GM23338 (cell line): ENCODE measurements around the gene USH2A. TPM values are rescaled to one million over a fixed set of nuclear protein-coding genes. Genes with fewer than 3 reads are reported as not detected.

Experiments used
- ATAC-seq: fragments of 200-7000 bp; cut with Tn5 transposase; 3 replicates; pipeline ENCODE4 v1.9.1; 2020
- DNase-seq: peaks from one replicate; pipeline ENCODE4 v3.0.0-alpha.2; 2015; ENCODE audit warnings: low spot score
- H2AFZ ChIP-seq: fragments of 200-600 bp; sonication (generic); 2 replicates; pipeline ENCODE4 v1.8.0; 2016; ENCODE audit warnings: antibody characterized with exemption, mild to moderate bottlenecking, moderate library complexity
- H3F3A ChIP-seq: fragments of 200-600 bp; sonication (generic); replicated peaks from 2 replicates; pipeline ENCODE4 v1.8.0; 2017; ENCODE audit warnings: antibody characterized with exemption, mixed run types, low read depth
- H3K27ac ChIP-seq: fragments of 200-600 bp; sonication (generic); 2 replicates; pipeline ENCODE4 v1.6.1; 2016; ENCODE audit warnings: low read depth
- H3K27me3 ChIP-seq: fragments of 200-600 bp; sonication (generic); 2 replicates; pipeline ENCODE4 v1.8.0; 2016; ENCODE audit warnings: mild to moderate bottlenecking, mixed run types, moderate library complexity; ENCODE audit not compliant: insufficient read depth
- H3K36me3 ChIP-seq: fragments of 200-600 bp; sonication (generic); 2 replicates; pipeline ENCODE4 v1.8.0; 2016; ENCODE audit warnings: mild to moderate bottlenecking; ENCODE audit not compliant: insufficient read depth
- H3K4me1 ChIP-seq: fragments of 200-600 bp; sonication (generic); 2 replicates; pipeline ENCODE4 v1.8.0; 2016; ENCODE audit warnings: mild to moderate bottlenecking, moderate library complexity; ENCODE audit not compliant: insufficient read depth
- H3K4me2 ChIP-seq: fragments of 200-600 bp; sonication (generic); 2 replicates; pipeline ENCODE4 v1.7.1; 2017; ENCODE audit warnings: mixed run types
- H3K4me3 ChIP-seq: fragments of 200-600 bp; sonication (generic); 2 replicates; pipeline ENCODE4 v1.6.1; 2016; ENCODE audit warnings: mixed run types
- H3K79me2 ChIP-seq: fragments of 200-600 bp; sonication (generic); replicated peaks from 2 replicates; pipeline ENCODE4 v1.8.0; 2017; ENCODE audit warnings: mild to moderate bottlenecking; ENCODE audit not compliant: insufficient read depth
- H3K9me2 ChIP-seq: fragments of 200-600 bp; sonication (generic); 2 replicates; pipeline ENCODE4 v1.8.0; 2017; ENCODE audit not compliant: insufficient read depth
- H4K20me1 ChIP-seq: fragments of 200-600 bp; sonication (generic); replicated peaks from 2 replicates; pipeline ENCODE4 v1.8.0; 2017; ENCODE audit warnings: mild to moderate bottlenecking; ENCODE audit not compliant: insufficient read depth
- H3K27ac Mint-ChIP-seq: 2 replicates; pipeline ENCODE4 v1.8.0; 2020; ENCODE audit warnings: inconsistent platforms, mild to moderate bottlenecking, moderate library complexity, mixed read lengths
- H3K27me3 Mint-ChIP-seq: 3 replicates; pipeline ENCODE4 v1.8.0; 2022; ENCODE audit warnings: low read depth, mild to moderate bottlenecking, moderate library complexity, mixed read lengths, inconsistent platforms; ENCODE audit not compliant: insufficient read depth, poor library complexity
- H3K36me3 Mint-ChIP-seq: 3 replicates; pipeline ENCODE4 v1.8.0; 2021; ENCODE audit warnings: low read depth, mild to moderate bottlenecking, inconsistent platforms, moderate library complexity, mixed read lengths
- H3K4me1 Mint-ChIP-seq: 3 replicates; pipeline ENCODE4 v1.8.0; 2020; ENCODE audit warnings: mild to moderate bottlenecking, inconsistent platforms, mixed read lengths
- H3K4me3 Mint-ChIP-seq: 3 replicates; pipeline ENCODE4 v1.8.0; 2021; ENCODE audit warnings: moderate library complexity, mild to moderate bottlenecking, inconsistent platforms, mixed read lengths
- H3K9me3 Mint-ChIP-seq: 3 replicates; pipeline ENCODE4 v1.8.0; 2020; ENCODE audit warnings: moderate library complexity, mild to moderate bottlenecking, inconsistent platforms, mixed read lengths
- CREB1 ChIP-seq: fragments of 250-450 bp; sonication (Bioruptor Pico); IDR thresholded peaks from 2 replicates; pipeline ENCODE4 v1.5.0; 2020; ENCODE audit warnings: low read depth, mild to moderate bottlenecking, moderate library complexity
- CTCF ChIP-seq, 2 experiments: fragments of 200-600 bp in 1 of 2; sonication (generic) in 1 of 2; conservative IDR thresholded peaks; 2 replicates each; pipeline versions ENCODE4 v1.5.1 to v1.6.1; 2016 to 2017; ENCODE audit warnings: antibody characterized with exemption in 2 of 2, low read depth in 2 of 2, mild to moderate bottlenecking in 2 of 2, moderate library complexity in 1 of 2
- EZH2 ChIP-seq: fragments of 200-600 bp; sonication (generic); IDR thresholded peaks from one replicate; pipeline ENCODE4 v1.8.0; 2017; ENCODE audit warnings: antibody characterized with exemption, mild to moderate bottlenecking, low read depth; ENCODE audit not compliant: unreplicated experiment
- EZH2phosphoT487 ChIP-seq: fragments of 200-600 bp; sonication (generic); IDR thresholded peaks from one replicate; pipeline ENCODE4 v1.8.1; 2018; ENCODE audit warnings: antibody characterized with exemption; ENCODE audit not compliant: unreplicated experiment
- JUNB ChIP-seq: IDR thresholded peaks from one replicate; pipeline ENCODE4 v1.6.1; 2016; ENCODE audit warnings: antibody characterized with exemption; ENCODE audit not compliant: unreplicated experiment
- NANOG ChIP-seq: IDR thresholded peaks from 2 replicates; pipeline ENCODE4 v1.6.1; 2016; ENCODE audit warnings: antibody characterized with exemption, borderline replicate concordance
- POLR2AphosphoS5 ChIP-seq: IDR thresholded peaks from 2 replicates; pipeline ENCODE4 v1.6.1; 2016; ENCODE audit warnings: antibody characterized with exemption, low read depth
- REST ChIP-seq: IDR thresholded peaks from one replicate; pipeline ENCODE4 v1.6.1; 2018; ENCODE audit warnings: antibody characterized with exemption; ENCODE audit not compliant: unreplicated experiment
- STAT1 ChIP-seq: IDR thresholded peaks from one replicate; pipeline ENCODE4 v1.6.1; 2016; ENCODE audit warnings: antibody characterized with exemption; ENCODE audit not compliant: unreplicated experiment
- ZNF114 ChIP-seq: fragments of 250-450 bp; sonication (Bioruptor Pico); IDR thresholded peaks from 2 replicates; pipeline ENCODE4 v1.5.0; 2020; ENCODE audit warnings: mild to moderate bottlenecking, moderate library complexity
- ZNF331 ChIP-seq: fragments of 250-450 bp; sonication (Bioruptor Pico); IDR thresholded peaks from 2 replicates; pipeline ENCODE4 v1.5.0; 2020; ENCODE audit warnings: low read depth, mild to moderate bottlenecking, moderate library complexity
- ZNF462 ChIP-seq: fragments of 250-450 bp; sonication (Bioruptor Pico); IDR thresholded peaks from 2 replicates; pipeline ENCODE4 v1.5.0; 2020; ENCODE audit warnings: mild to moderate bottlenecking, moderate library complexity
- polyA plus RNA-seq: library from polyadenylated mRNA; unstranded; fragments of >200 nt; fragmentation: Nextera tagmentation; extraction: Ambion mirVana; gene quantifications from 2 replicates; pipeline ENCODE4 v1.2.1, GENCODE V29; 2016
- total RNA-seq: library from RNA; depleted of rRNA; stranded (reverse); fragments of >200 nt; shearing (Covaris generic); gene quantifications from 2 replicates; pipeline ENCODE4 v1.2.3, GENCODE V29; 2014
- TF ChIP-seq, protein P1 (sequence below): IDR thresholded peaks from 2 replicates; pipeline ENCODE4 v1.6.1; 2016; ENCODE audit warnings: antibody characterized with exemption

Gene USH2A
- total and polyA plus RNA-seq, 2 experiments from 2014 or later = 0.03 TPM

GRCh38 chr1:216281757-216282156 is 141.5 kb downstream of the USH2A start:
- Histone ChIP-seq H3F3A (no peaks in the 10 kb centered on the region), H3K36me3 (0 out of 2 replicates have a peak, but pooled peaks cover 4% of the 10 kb centered on the region), H3K4me3 (no peak overlapping the region), H3K4me1 (no peaks in the 10 kb centered on the region), H3K27ac (no peak overlapping the region), H3K79me2 (no peaks in the 10 kb centered on the region), H3K27me3 (no peaks in the 10 kb centered on the region), H4K20me1 (no peaks in the 10 kb centered on the region), H2AFZ (no peak overlapping the region), H3K9me2 (0 out of 2 replicates have a peak, but pooled peaks cover 2% of the 10 kb centered on the region), H3K4me2 (no peak overlapping the region)
- Mint-ChIP-seq H3K4me3 (no peak overlapping the region), H3K9me3 (peaks cover 30% of the 10 kb centered on the region), H3K27ac (no peak overlapping the region), H3K27me3 (peaks cover 3% of the 10 kb centered on the region), H3K4me1 (no peaks in the 10 kb centered on the region), H3K36me3 (peaks cover 23% of the 10 kb centered on the region)
- ATAC-seq = no peak
- no peak for TF ChIP-seq CREB1 (CRISPR knock-in tag)
- TF ChIP-seq STAT1 = no peak
- TF ChIP-seq POLR2AphosphoS5 = no peak
- no peak for TF ChIP-seq EZH2phosphoT487
- TF ChIP-seq NANOG = no peak
- no peak for TF ChIP-seq CTCF (conservative IDR thresholded peaks at IDR 0.05; ENCODE audit: low read depth in 2 of 2)
- TF ChIP-seq ZNF462 (CRISPR knock-in tag) = no peak
- TF ChIP-seq ZNF114 (CRISPR knock-in tag) = no peak
- no peak for TF ChIP-seq REST
- TF ChIP-seq, protein P1, sequence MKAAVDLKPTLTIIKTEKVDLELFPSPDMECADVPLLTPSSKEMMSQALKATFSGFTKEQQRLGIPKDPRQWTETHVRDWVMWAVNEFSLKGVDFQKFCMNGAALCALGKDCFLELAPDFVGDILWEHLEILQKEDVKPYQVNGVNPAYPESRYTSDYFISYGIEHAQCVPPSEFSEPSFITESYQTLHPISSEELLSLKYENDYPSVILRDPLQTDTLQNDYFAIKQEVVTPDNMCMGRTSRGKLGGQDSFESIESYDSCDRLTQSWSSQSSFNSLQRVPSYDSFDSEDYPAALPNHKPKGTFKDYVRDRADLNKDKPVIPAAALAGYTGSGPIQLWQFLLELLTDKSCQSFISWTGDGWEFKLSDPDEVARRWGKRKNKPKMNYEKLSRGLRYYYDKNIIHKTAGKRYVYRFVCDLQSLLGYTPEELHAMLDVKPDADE = no peak
- TF ChIP-seq EZH2 = no peak
- no peak for TF ChIP-seq JUNB
- no peak for TF ChIP-seq ZNF331 (CRISPR knock-in tag)
- DNase-seq = no peak
